ENCODE data around the gene FOXP1. TPM values are rescaled to one million over a fixed set of nuclear protein-coding genes. Genes with fewer than 3 reads are reported as not detected.

Gene FOXP1
- total RNA-seq, 1 donor from 2014 or later: 128 TPM

DNA sequence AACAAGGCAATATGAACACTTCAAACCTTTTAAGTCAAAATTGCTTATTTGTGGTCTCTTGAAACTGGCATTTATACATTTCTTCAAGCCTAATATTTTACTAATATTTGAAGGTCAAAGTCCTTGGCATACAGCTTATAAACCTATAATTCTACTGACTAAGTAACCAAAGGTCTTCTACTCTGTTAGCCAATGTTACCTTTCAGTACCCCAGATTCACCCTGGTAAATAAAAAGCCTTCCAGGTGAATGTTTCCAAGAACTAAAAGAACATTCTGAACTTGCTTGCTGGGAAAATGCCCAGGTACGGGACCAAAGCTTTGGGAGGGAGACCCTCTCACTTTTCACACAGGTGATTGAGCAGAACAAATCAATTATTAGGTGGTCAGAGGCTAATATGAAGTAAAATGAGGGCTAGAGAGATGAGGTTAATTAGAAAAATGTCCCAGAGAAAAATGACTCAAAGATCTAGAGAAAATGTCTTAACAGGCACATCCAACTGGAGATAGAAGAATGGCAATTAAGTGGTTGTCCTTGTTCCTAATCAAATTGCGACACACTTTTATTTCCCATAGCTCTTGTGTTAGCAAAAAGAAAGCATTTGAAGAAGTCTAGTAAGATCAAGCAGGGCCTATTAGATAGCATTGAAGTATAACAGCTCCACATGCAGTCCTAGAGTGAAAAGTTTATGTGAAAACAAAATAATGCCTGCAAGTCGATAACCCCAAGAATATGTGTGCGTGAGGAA is 232.0 kb downstream of the FOXP1 start:
- H3K9me3 ChIP-seq: no peaks in the 10 kb centered on the region
- H3K27ac ChIP-seq: no peak overlapping the region
- no peak overlapping the region for H3K4me3 ChIP-seq
- no peak for DNase-seq (ENCODE audit: extremely low spot score in 2 of 2)
- no peaks in the 10 kb centered on the region for H3K36me3 ChIP-seq
- intact Hi-C loops (cut with DNase I): no loop called here
- H3K27me3 ChIP-seq: no peaks in the 10 kb centered on the region
- H3K4me1 ChIP-seq: peaks cover 4% of the 10 kb centered on the region
- TF ChIP-seq, protein P1, sequence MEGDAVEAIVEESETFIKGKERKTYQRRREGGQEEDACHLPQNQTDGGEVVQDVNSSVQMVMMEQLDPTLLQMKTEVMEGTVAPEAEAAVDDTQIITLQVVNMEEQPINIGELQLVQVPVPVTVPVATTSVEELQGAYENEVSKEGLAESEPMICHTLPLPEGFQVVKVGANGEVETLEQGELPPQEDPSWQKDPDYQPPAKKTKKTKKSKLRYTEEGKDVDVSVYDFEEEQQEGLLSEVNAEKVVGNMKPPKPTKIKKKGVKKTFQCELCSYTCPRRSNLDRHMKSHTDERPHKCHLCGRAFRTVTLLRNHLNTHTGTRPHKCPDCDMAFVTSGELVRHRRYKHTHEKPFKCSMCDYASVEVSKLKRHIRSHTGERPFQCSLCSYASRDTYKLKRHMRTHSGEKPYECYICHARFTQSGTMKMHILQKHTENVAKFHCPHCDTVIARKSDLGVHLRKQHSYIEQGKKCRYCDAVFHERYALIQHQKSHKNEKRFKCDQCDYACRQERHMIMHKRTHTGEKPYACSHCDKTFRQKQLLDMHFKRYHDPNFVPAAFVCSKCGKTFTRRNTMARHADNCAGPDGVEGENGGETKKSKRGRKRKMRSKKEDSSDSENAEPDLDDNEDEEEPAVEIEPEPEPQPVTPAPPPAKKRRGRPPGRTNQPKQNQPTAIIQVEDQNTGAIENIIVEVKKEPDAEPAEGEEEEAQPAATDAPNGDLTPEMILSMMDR (IDR thresholded peaks at IDR 0.05): no peak
- TF ChIP-seq POLR2A (IDR thresholded peaks at IDR 0.05) (no peak), POLR2AphosphoS5 (IDR thresholded peaks at IDR 0.05; ENCODE audit: insufficient read depth in 1 of 2, low read depth in 1 of 2) (no peak)

DNA sequence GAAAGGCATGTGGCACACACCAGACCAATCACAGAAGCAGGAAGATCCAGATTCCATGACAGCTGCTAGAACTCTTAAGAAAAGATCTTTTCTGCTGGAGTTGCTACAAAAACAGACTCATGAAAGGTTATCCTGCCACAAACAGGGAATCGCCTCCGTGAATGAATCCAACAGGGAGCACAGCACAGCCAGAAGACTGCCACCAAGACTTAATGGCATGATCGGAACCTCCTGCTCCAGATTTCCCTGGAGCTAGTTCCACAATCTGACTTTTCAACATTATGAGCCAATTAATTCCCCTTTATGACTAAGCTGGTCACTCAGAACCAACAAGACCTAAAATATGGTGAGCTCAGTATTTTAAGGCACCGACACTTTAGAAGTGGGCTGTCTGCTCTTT is 232.5 kb downstream of the FOXP1 start:
- intact Hi-C loops (cut with DNase I): no loop called here

GRCh38 chr3:71348831-71349230 is 234.7 kb downstream of the FOXP1 start:
- intact Hi-C loops (cut with DNase I): no loop called here
- Histone ChIP-seq H3K4me1 (peaks cover 4% of the 10 kb centered on the region), H3K27me3 (no peaks in the 10 kb centered on the region), H3K27ac (no peak overlapping the region), H3K4me3 (no peak overlapping the region), H3K36me3 (no peaks in the 10 kb centered on the region), H3K9me3 (no peaks in the 10 kb centered on the region)
- TF ChIP-seq, protein P1 (IDR thresholded peaks at IDR 0.05): no peak
- no peak for DNase-seq (ENCODE audit: extremely low spot score in 2 of 2)

More for the DNA sequence above, 232.5 kb downstream of the FOXP1 start:
- no peaks in the 10 kb centered on the region for H3K9me3 ChIP-seq
- no peaks in the 10 kb centered on the region for H3K27me3 ChIP-seq
- H3K4me1 ChIP-seq: peaks cover 4% of the 10 kb centered on the region
- no peak overlapping the region for H3K4me3 ChIP-seq
- no peak for DNase-seq (ENCODE audit: extremely low spot score in 2 of 2)
- TF ChIP-seq, protein P1 (IDR thresholded peaks at IDR 0.05): no peak
- TF ChIP-seq POLR2AphosphoS5 (IDR thresholded peaks at IDR 0.05; ENCODE audit: insufficient read depth in 1 of 2, low read depth in 1 of 2) (no peak), POLR2A (IDR thresholded peaks at IDR 0.05) (no peak)
- H3K36me3 ChIP-seq: no peaks in the 10 kb centered on the region
- H3K27ac ChIP-seq: no peak overlapping the region

GRCh38 chr3:71348001-71348632 is 235.4 kb downstream of the FOXP1 start:
- intact Hi-C loops (cut with DNase I): no loop called here
- no peaks in the 10 kb centered on the region for H3K9me3 ChIP-seq
- no peaks in the 10 kb centered on the region for H3K36me3 ChIP-seq
- no peak overlapping the region for H3K4me3 ChIP-seq
- peaks cover 4% of the 10 kb centered on the region for H3K4me1 ChIP-seq
- no peak overlapping the region for H3K27ac ChIP-seq
- TF ChIP-seq POLR2A (IDR thresholded peaks at IDR 0.05) (no peak), POLR2AphosphoS5 (IDR thresholded peaks at IDR 0.05; ENCODE audit: insufficient read depth in 1 of 2, low read depth in 1 of 2) (no peak)
- TF ChIP-seq, protein P1 (IDR thresholded peaks at IDR 0.05): no peak
- DNase-seq (ENCODE audit: extremely low spot score in 2 of 2): no peak
- no peaks in the 10 kb centered on the region for H3K27me3 ChIP-seq

DNA sequence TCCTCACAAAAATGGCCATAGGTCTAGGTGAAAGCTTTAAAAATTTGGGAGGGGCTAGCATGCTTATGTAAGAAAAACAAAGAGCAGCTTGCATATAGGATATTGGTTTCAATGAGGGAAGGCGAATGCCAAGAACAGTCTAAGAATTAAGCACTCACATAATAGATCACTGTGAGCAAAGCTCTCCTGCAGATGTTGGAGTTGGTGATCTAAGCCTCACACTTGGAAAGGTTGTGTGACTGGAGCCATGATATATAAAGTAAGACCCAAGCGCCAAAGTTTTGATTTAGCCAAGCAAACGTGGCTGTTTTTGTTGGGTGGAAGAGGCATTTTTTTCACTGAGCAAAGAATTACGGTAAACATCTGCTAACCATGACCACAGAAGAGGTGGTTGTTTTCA is 237.5 kb downstream of the FOXP1 start:
- intact Hi-C loops (cut with DNase I): no loop called here
- Histone ChIP-seq H3K36me3 (no peaks in the 10 kb centered on the region), H3K27ac (no peak overlapping the region)

More for the DNA sequence above, 237.5 kb downstream of the FOXP1 start:
- Histone ChIP-seq H3K4me1 (peaks cover 3% of the 10 kb centered on the region), H3K27me3 (no peaks in the 10 kb centered on the region), H3K4me3 (no peak overlapping the region), H3K9me3 (no peaks in the 10 kb centered on the region)
- no peak for DNase-seq (ENCODE audit: extremely low spot score in 2 of 2)
- TF ChIP-seq, protein P1 (IDR thresholded peaks at IDR 0.05): no peak
- TF ChIP-seq POLR2A (IDR thresholded peaks at IDR 0.05): no peak
- no peak for TF ChIP-seq POLR2AphosphoS5 (IDR thresholded peaks at IDR 0.05; ENCODE audit: insufficient read depth in 1 of 2, low read depth in 1 of 2)
